Measurements from ENCODE around the gene HHAT.

- TF ChIP-seq POLR2AphosphoS5 (IDR thresholded peaks at IDR 0.05): no peak
- TF ChIP-seq POLR2A (IDR thresholded peaks at IDR 0.05): no peak
These were observed 356.0 kb downstream of the HHAT start for GRCh38 chr1:210684466-210685294.
